Central memory CD4-positive, alpha-beta T cell (primary cell): ENCODE results near the gene ASB17.
"Not testable (repeated sequence)": the region's sequence is repeated elsewhere in the genome, so short reads cannot be mapped to it uniquely, and the experiment has no call there.

ENCODE experiments used
- DNase-seq: peaks from one replicate; pipeline ENCODE4 v3.0.0; 2022
- total RNA-seq, 3 experiments: gene quantifications; one replicate each; lab custom pipeline; 2026; lab: John Stamatoyannopoulos, UW

The ASB17 gene
- 0 reads per million in 3 experiments for total RNA-seq

DNA sequence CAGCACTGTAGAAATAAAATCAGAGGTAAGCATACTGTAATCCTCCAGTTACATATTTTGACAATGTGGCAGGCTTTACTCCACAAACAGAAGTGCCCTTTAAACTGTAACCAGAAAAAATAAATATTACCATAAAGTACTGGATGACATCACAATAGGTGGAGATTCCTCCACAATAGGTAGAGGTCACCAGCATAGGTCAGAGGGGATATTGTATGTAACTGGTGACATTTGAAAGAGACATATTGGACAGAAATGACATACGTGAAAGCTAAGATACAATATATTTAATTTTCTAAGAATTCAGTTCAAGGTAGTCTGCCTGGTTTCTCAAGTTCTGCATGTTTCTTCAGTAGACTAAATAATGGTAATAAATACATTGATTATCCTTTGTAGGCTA, at the start of gene ASB17:
Gene ASB17 (minus strand): TSS at position 101 of the 400 bp plus-strand sequence. CDS start 113 bp downstream, outside the sequence.
- no peak for DNase-seq

DNA sequence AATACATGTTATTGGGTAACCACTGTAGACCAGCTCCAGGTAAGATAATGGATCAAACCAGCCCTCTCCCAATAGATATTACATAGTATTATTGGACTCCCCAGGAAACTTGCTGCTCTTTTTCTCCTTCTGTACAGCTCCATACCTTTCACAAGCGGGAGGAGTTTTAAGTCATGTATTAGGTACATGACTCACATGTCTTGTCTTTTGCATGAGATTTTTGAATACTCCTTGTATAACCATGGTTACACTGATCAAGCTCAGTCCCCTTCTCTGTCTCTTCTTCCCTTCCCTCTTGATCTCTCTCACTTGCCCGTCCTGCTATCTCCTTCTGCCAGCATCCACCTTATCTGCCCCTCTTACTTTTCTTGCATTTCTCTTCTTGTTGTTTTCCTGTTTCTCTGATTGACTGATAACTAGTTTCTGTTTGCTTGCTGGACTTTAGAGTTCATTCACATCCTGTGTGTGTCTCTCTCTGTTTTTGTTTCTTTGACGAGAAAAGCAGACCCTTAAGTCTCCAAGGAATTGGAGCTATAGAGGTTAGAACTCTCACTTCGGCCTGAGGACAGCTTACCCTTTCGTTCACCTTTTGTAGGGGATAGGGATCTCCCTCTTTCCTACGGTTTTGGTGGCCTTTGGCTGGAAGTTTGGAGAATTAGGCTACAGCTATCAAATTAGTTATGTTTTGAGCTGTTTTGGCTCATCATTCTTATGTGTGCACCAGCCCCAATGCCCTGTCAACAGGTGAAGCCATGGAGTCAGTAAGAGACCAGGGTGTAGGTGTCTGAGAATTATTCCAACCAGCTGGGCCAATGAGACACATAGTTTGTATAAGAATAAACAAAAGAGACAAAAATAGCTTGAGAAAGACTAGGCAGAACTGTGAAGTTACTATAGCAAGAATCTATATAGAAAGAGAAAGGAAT, 49.0 kb upstream of the ASB17 start:
- no peak for DNase-seq

- no peak for DNase-seq
Measured at GRCh38 chr1:75970631-75971030, 38.4 kb upstream of the ASB17 start.

DNA sequence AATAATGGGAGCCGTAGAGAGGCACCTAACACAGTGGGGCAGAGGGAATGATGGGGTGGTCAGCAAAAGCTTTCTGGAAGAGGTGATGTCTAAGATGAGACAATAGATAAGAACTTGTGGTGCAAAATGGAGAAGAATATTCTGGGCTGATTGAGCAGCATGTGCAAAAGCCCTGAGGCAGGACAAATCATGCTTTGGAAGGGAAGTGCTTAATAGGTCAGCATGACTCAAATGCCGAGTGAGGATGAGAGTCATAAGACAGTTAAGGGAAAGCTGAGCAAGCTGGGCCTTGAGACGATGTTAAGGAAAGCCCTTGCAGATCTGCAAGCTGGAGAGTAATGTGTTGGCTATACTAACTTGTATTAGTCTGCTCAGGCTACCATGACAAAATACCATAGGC, 37.3 kb upstream of the ASB17 start:
- DNase-seq: no peak

- no peak for DNase-seq
Measured at GRCh38 chr1:75967719-75968118, 35.5 kb upstream of the ASB17 start.

- no peak for DNase-seq
Measured at GRCh38 chr1:75964760-75965408, 32.7 kb upstream of the ASB17 start.

GRCh38 chr1:75964110-75964759, 32.0 kb upstream of the ASB17 start:
- DNase-seq: not testable (repeated sequence)

DNA sequence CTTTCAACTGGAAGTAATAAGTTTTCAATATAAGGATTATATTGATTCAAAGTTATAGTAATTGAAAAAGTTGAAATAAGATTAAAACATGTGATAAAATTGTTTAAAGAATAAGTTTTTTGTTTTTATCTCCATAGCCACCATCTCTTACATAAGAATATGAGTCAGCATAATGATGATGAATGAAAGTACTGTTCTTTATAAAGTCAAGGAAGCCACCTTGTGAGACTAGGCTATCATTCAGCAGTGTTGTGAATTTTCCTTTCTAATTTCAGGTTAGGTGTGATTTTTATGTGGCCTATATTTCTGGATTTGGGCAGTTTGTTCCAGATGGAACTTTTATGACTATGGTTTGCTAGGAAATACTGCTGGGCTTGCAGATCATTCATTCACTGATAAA, 22.4 kb upstream of the ASB17 start:
- no peak for DNase-seq

DNA sequence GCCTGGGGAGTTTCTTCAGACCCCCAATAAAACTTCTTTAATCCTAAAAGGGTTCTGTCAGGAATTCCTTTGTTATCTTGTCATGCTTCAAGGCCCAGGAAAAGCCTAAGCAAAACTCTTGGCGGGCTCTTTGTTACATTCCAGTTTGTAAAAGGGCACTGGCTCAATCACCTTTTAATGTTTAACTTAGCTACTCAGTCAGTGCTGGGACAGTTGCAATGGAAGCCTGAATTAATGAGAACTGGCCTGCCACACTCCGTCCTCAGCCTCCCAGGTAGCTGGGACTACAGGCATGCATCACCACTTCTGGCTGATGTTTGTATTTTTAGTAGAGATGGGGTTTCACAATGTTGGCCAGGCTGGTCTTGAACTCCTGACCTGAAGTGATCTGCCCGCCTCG, 21.3 kb upstream of the ASB17 start:
- DNase-seq: no peak

DNA sequence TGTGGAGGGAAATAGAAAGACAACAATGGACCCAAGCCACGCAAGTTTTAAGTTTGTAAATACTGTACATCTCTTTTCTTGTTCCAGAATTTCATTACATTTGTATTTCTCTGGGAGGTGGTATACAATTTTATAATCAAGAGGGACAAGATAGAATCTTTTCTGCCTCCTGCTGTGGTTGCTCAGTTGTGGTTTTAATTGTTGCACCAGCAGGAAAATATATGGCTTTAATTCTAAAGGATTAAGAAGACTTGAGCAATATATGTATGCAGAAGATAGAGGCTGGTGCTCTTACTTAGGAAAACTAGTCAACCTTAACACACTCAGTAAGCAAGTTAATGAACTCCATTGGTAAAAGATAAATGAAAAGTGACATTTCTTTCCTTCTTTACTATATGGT, 19.8 kb upstream of the ASB17 start:
- DNase-seq: no peak

- DNase-seq: no peak
Measured at GRCh38 chr1:75950176-75950575, 18.0 kb upstream of the ASB17 start.

GRCh38 chr1:75943037-75943436, 10.8 kb upstream of the ASB17 start:
- DNase-seq: not testable (repeated sequence)

DNA sequence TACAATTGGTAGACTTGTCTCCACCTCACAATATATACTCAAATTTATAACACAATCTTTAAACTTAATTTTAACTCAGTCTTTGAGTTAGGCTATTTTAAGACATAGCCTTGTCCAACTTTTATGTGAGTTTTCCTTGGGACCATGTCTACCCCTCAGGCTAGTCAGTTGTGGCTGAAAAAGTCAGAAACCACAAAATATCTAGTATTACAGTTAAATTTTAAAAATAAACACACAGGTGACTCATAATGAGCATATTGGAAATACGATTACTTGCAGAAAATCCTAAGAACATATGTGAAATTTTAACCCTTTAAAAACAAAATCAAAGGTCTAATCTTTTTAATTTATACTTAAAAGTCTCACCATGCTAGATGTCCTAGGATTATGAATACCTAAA, 4.8 kb upstream of the ASB17 start:
- DNase-seq: no peak

DNA sequence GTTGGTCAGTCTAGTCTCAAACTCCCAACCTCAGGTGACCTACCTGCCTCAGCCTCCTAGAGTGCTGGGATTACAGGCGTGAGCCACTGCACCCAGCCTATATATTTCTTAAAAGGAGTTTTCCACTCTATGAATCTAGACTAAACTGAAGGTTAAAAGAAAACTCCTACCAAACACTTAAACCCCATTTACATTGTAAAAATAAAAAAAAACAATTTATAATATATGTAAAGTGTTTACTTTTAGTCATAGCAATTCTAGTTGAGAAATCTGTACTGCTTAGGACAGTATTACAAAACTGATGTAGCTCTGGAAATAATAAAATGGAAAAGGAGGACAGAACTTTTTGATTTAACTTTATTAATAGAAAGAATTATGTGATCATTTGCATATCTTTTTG, 9.5 kb downstream of the ASB17 start:
- DNase-seq: no peak

- DNase-seq: no peak
Measured at GRCh38 chr1:75916834-75917233, 15.4 kb downstream of the ASB17 start.

- no peak for DNase-seq
Measured at GRCh38 chr1:75908717-75909152, 23.5 kb downstream of the ASB17 start.

GRCh38 chr1:75901371-75901770, 30.8 kb downstream of the ASB17 start:
- no peak for DNase-seq

DNA sequence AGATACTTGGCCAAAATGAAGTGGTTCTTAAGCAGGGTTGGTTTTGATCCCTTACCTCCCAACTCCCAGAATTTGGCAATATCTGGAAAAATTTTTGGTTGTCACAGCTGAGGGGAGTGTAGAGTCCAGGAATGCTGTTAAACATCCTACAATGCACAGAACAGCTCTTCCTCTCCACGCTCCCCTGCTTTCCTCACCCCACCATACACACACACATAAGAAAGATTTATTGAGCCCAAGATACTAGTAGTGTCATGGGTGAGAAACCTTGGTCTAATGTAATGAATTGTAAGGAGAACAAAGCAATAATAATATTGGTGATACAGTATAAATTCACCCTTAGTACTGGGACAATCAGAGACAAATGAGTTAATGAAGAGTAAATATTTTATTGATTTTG, 47.8 kb downstream of the ASB17 start:
- no peak for DNase-seq

DNA sequence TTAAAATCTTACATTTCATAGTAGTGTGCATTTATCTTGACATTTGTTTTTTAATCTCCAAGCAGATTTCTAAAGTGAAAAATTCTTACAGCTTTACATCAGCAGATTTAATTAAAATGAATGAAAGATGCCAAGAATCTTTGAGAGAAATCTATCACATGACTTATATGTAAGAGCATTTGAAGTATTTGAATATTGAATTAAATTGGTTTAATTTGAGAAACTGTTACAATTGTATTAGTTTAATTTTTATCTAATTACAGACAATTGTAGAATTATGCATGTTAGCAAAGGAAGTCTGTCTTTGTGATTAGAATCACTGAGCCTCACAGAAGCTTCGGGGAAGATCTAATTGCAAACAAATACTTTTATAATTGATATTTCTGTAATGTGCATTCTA, 52.2 kb downstream of the ASB17 start:
- DNase-seq: no peak

DNA sequence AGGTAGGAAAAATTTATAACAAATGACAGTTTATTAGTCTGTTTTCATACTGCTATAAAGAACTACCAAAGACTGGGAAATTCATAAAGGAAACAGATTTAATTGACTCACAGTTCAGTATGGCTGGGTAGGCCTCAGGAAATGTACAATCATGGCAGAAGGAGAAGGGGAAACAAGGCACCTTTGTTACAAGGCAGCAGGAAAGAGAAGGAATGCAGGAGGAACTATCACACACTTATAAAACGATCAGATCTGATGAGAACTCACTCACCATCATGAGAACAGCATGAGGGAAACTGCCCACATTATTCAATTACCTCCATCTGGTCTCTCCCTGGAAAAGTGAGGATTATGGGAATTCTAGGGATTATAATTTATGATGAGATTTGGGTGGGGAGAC, 61.3 kb downstream of the ASB17 start:
- DNase-seq: no peak
